ENCODE data around the gene PFKFB3.

DNA sequence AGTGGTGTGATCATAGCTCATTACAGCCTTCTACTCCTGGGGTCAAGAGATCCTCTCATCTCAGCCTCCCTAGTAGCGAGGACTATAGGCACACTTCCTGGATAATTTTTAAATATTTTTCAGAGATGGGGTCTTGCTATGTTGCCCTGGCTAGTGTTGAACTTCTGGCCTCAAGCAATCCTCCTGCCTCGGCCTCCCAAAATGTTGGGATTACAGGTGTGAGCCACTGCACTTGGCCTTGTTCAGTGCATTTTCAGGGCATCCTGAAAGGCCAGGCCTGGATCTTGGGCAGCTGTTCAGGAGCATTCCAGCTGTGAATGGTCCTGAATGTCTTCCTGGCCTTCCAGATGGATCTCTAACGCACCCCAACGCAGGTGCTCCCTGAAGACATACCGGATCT lies 95.7 kb downstream of the PFKFB3 start:
- TF ChIP-seq, protein P1, sequence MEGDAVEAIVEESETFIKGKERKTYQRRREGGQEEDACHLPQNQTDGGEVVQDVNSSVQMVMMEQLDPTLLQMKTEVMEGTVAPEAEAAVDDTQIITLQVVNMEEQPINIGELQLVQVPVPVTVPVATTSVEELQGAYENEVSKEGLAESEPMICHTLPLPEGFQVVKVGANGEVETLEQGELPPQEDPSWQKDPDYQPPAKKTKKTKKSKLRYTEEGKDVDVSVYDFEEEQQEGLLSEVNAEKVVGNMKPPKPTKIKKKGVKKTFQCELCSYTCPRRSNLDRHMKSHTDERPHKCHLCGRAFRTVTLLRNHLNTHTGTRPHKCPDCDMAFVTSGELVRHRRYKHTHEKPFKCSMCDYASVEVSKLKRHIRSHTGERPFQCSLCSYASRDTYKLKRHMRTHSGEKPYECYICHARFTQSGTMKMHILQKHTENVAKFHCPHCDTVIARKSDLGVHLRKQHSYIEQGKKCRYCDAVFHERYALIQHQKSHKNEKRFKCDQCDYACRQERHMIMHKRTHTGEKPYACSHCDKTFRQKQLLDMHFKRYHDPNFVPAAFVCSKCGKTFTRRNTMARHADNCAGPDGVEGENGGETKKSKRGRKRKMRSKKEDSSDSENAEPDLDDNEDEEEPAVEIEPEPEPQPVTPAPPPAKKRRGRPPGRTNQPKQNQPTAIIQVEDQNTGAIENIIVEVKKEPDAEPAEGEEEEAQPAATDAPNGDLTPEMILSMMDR (IDR thresholded peaks at IDR 0.05), result no peak
- TF ChIP-seq POLR2AphosphoS5 (IDR thresholded peaks at IDR 0.05), result no peak

Data from gastroesophageal sphincter (tissue), 3 donors.